IPS DF 6.9 (cell line): ENCODE data around the gene ZNF229.
"Not testable (repeated sequence)": the region's sequence is repeated elsewhere in the genome, so short reads cannot be mapped to it uniquely, and the experiment has no call there.

Experiments used
- DNase-seq: peaks from one replicate; pipeline ENCODE4 v3.0.0-alpha.2; 2013; ENCODE audit warnings: low read depth, low spot score
- H3K27ac ChIP-seq: one replicate; pipeline ENCODE4 v1.5.1; 2013; ENCODE audit warnings: low read length, control low read depth
- H3K27me3 ChIP-seq: 2 replicates; pipeline ENCODE4 v1.6.1; 2013; ENCODE audit warnings: mild to moderate bottlenecking, low read length; ENCODE audit not compliant: control insufficient read depth, insufficient read depth
- H3K36me3 ChIP-seq: 2 replicates; pipeline ENCODE4 v1.6.1; 2013; ENCODE audit warnings: low read length; ENCODE audit not compliant: control insufficient read depth, insufficient read depth
- H3K4me1 ChIP-seq: 2 replicates; pipeline ENCODE4 v1.6.1; 2013; ENCODE audit warnings: low read length; ENCODE audit not compliant: control insufficient read depth, insufficient read depth
- H3K4me3 ChIP-seq: 2 replicates; pipeline ENCODE4 v1.5.1; 2013; ENCODE audit warnings: mild to moderate bottlenecking, low read length
- H3K9me3 ChIP-seq: 2 replicates; pipeline ENCODE4 v1.6.1; 2013; ENCODE audit warnings: low read length, inconsistent platforms; ENCODE audit not compliant: control insufficient read depth, insufficient read depth
- WGBS: extraction: QIAGEN DNeasy Blood & Tissue Kit; methylation state at CpG from one replicate; pipeline ENCODE4 v1.1.7; 2013; ENCODE audit warnings: mixed read lengths, missing lambda C conversion rate; ENCODE audit not compliant: insufficient read length, insufficient coverage; 5-methylcytosine and 5-hydroxymethylcytosine counted together

Gene ZNF229

DNA sequence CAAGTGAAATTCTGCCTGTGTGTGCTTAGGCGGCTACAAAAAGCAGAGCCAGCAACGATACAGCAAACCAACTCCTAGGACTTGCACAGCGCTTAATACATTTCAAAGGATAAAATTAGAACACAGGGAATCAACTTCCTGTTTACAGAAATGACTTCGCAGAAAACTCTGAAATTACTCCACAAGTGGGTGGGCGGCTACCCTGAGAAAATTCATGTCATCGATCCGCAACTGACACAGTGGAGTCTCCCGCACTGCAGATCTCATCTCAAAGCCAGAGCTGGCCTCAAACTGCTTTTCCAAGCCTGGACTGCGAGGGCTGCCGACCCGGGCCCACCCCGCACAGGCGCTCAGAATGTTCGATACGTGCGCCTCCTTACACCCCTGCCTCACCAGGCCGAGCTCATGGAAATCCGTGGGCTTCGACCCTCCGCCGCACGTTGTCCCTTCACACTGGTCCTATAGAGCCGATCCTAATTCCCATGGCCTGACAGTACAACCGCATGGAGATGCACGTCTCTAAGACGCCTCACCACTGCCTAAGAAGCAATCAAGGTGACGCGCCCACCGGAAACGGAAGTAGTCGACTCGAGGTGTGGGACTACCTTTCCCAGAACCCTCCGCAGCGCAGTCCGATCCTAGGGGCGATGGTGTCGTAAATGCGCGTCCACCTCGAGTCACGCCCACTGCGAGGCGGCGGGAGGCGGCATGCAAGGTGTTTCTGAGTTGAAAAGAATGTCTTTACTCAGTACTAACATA, at the start of gene ZNF229:
Gene ZNF229, minus strand, starts transcription at position 557 of the 759 bp plus-strand sequence. CDS start 5,625 bp downstream, outside the sequence.
- Histone ChIP-seq H3K27ac (no peak within 1 kb of the TSS), H3K36me3 (no peaks in the 10 kb centered on the region), H3K4me1 (no peaks in the 10 kb centered on the region), H3K27me3 (no peaks in the 10 kb centered on the region), H3K9me3 (peaks cover 5% of the 10 kb centered on the region), H3K4me3 (peak within 1 kb of the TSS; percentile 56; the same call in 1 of the 2 replicates)
- DNase-seq = peak; percentile 70
- WGBS = no CpG with 5 or more reads among the region's 45 CpGs

DNA sequence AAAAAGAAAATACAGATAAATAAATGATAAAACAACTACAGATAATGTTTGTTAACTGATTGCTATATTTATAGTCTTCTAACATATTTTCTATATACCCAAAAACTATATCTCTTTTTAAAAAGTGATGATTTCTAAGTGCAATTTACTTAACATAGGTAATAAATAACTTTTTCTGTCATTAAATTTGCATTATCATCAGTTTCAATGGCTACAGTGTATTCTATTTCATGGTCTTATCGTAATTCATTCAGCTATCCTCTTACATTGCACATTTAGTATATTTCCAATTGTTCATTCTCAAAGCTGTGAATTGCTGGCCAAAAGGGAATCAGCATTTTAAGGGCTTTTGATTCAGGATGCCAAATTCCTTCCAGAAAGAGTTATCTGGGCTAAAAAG, 48.4 kb upstream of the ZNF229 start:
- Histone ChIP-seq H3K27me3 (no peaks in the 10 kb centered on the region; the same call in 1 of the 2 replicates), H3K36me3 (peaks cover 23% of the 10 kb centered on the region), H3K4me1 (peaks cover 1% of the 10 kb centered on the region; the same call in 1 of the 2 replicates), H3K9me3 (peaks cover 1% of the 10 kb centered on the region), H3K27ac (no peak overlapping the region), H3K4me3 (no peak overlapping the region)
- DNase-seq = no peak
- no CpG with 5 or more reads among the region's 1 CpG for WGBS

DNA sequence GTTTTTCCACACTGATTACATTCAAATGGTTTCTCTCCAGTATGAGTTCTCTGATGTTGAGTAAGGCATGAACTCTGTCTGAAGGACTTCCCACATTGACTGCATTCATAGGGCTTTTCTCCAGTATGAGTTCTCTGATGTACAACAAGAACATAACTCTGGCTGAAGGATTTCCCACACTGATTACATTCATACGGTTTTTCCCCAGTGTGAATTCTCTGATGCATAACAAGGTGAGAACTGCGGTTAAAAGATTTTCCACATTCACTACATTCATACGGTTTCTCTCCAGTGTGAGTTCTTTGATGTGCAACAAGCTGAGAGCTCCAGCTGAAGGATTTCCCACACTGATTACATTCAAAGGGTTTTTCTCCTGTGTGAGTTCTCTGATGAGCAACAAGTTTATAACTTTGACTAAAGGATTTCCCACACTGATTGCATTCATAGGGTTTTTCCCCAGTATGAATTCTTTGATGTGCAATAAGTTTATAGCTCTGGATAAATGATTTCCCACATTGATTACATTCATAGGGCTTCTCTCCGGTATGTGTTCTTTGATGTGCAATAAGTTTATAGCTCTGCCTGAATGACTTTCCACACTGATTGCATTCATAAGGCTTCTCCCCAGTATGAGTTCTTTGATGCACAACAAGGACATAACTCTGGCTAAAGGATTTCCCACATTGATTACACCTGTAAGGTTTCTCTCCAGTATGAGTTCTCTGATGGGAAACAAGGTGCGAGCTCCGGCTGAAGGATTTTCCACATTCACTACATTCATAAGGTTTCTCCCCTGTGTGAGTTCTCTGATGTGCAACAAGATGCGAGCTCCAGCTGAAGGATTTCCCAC, 28.5 kb upstream of the ZNF229 start:
- WGBS = no CpG with 5 or more reads among the region's 7 CpGs
- H3K36me3 ChIP-seq = peaks cover 30% of the 10 kb centered on the region; the same call in 1 of the 2 replicates
- H3K4me1 ChIP-seq = no peaks in the 10 kb centered on the region
- no peak for DNase-seq
- no peak overlapping the region for H3K4me3 ChIP-seq
- peaks cover 43% of the 10 kb centered on the region for H3K9me3 ChIP-seq
- H3K27me3 ChIP-seq = no peaks in the 10 kb centered on the region
- no peak overlapping the region for H3K27ac ChIP-seq

DNA sequence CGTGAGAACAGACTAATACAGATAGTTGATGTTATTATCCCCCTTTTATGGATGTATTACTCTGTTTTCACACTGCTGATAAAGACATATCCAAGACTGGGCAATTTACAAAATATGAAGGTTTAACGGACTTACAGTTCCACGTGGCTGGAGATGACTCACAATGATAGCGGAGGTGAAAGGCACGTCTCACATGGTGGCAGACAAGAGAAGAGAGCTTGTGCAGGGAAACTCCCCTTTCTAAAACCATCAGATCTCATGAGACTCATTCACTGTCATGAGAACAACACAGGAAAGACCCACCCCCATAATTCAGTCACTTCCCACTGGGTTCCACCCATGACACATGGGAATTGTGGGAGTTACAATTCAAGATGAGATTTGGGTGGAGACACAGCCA, 20.5 kb upstream of the ZNF229 start:
- not testable (repeated sequence) for H3K9me3 ChIP-seq, H3K36me3 ChIP-seq, DNase-seq, H3K4me1 ChIP-seq, H3K4me3 ChIP-seq, H3K27ac ChIP-seq, H3K27me3 ChIP-seq
- no CpG with 5 or more reads among the region's 5 CpGs for WGBS

DNA sequence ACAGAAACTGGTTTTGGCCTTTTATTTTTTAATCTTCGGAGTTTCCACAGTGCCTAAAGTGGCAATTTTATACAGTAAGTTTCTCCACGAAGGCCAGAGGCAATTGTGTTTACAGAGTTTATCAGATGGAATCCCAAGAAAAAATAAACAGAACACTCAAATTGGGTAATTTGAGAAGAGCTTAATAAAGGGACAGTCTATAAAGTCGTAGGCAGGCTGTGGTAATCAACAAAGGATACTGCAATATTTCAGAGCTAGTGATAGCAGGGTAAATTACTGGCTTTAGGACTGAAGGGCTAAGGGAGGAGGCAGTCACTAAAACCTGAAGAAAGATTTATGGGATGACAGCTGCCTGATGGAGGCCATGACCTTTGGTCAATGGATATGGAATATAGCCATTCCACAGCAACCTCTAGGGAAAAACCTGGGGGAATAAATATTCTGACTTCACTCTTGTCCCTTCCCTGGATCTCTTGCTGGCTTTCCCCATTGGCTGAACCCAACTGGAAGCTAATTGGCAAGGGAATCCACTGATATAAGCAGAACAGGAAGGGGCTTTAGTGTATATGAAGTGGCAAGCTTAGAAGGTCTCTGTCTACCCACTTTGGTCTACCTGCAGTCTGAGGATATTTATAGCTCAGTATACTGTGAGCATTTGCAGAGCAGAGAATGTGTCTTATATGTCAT, 14.5 kb upstream of the ZNF229 start:
- H3K36me3 ChIP-seq, DNase-seq, H3K27me3 ChIP-seq, H3K4me1 ChIP-seq, H3K27ac ChIP-seq, H3K9me3 ChIP-seq, H3K4me3 ChIP-seq: not testable (repeated sequence)
- no CpG with 5 or more reads among the region's 3 CpGs for WGBS

DNA sequence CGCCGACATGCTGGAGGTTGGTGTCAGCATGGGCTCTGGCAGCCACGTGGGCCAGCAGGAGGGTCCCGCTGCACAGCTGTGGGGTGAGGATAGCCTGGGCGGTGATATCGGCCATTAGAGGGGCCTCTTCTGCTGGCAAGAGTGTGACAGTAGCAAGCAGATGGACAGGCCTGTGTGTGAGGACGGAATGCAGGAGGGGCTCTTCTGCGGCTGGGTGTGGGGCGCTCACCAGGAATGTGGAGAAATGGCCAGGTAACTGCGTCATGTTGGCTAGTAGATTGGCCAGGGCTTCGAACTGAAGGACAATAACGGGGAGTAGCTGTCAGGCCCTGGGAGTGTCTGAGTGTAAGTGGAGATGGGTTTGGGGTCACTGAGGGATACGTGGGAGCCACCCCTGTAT, 7.7 kb upstream of the ZNF229 start:
- DNase-seq, H3K27ac ChIP-seq, H3K4me3 ChIP-seq, H3K9me3 ChIP-seq, H3K4me1 ChIP-seq, H3K36me3 ChIP-seq, H3K27me3 ChIP-seq: not testable (repeated sequence)
- no CpG with 5 or more reads among the region's 13 CpGs for WGBS

DNA sequence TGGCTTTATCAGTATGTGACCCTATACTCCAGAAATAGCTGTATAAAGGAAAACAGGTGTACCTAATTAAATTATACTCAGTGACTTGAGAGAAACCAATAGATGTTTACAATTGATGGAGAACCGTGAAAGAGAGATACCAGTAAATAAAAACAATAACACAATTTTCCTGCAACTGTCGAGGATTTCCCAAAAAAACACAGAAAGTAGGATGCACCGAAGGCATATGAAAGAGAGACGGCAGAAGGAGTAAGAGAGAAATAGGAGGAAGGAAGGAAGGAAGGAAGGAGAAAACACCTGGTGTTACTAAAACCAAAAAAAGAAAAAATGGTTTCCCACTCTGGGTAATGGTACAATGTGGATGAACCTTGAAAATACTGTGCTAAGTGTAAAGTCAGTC, 6.8 kb upstream of the ZNF229 start:
- no peak overlapping the region for H3K27ac ChIP-seq
- peaks cover 3% of the 10 kb centered on the region for H3K9me3 ChIP-seq
- H3K27me3 ChIP-seq = no peaks in the 10 kb centered on the region
- no peak overlapping the region for H3K4me3 ChIP-seq
- no peaks in the 10 kb centered on the region for H3K36me3 ChIP-seq
- no peak for DNase-seq
- WGBS = no CpG with 5 or more reads among the region's 4 CpGs
- no peaks in the 10 kb centered on the region for H3K4me1 ChIP-seq

DNA sequence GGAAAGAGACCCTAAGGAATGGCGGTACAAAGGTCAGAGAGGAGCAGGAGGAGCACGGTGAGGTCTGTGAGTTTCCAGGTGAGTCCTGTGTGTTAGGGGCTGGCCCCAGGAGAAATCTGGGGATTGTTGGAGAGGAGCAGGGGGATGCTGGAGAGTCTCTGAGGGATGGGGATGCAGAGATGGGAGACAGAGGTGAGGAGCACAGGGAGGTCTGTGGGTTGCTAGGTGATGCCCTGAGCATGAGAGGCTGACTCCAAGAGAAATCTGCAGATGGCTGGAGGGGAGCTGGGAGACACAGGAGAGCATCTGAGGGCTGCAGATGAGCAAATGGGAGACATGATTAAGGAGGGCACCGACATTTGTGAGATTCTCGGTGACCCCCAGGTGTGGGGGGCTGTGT, 4.1 kb upstream of the ZNF229 start:
- peaks cover 3% of the 10 kb centered on the region for H3K9me3 ChIP-seq
- H3K27me3 ChIP-seq = no peaks in the 10 kb centered on the region

DNA sequence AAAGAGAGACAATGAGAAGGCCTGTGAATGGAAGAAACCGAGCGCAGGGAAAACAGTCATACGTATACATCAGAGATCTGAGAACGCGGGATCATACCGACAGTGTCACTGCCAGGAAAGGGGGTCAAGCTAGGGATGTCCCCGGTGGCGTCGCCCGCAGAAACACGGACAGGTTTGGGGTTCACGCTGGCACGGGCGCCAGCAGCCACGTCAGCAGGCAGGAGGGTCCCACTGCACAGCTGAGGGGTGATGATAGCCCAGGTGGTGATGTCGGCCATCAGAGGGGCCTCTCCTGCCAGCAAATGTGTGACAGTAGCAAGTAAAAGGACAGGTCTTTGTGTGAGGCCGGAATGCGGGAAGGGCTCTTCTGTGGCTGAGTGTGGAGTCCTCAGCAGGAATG, 3.4 kb upstream of the ZNF229 start:
- Histone ChIP-seq H3K36me3 (no peaks in the 10 kb centered on the region), H3K4me1 (no peaks in the 10 kb centered on the region), H3K4me3 (no peak overlapping the region), H3K27ac (no peak overlapping the region), H3K27me3 (no peaks in the 10 kb centered on the region), H3K9me3 (peaks cover 3% of the 10 kb centered on the region)
- WGBS = no CpG with 5 or more reads among the region's 18 CpGs
- DNase-seq = no peak

More for the DNA sequence above, 4.1 kb upstream of the ZNF229 start:
- Histone ChIP-seq H3K27ac (no peak overlapping the region), H3K4me1 (no peaks in the 10 kb centered on the region), H3K4me3 (no peak overlapping the region), H3K36me3 (no peaks in the 10 kb centered on the region)
- WGBS = no CpG with 5 or more reads among the region's 4 CpGs
- DNase-seq = no peak

DNA sequence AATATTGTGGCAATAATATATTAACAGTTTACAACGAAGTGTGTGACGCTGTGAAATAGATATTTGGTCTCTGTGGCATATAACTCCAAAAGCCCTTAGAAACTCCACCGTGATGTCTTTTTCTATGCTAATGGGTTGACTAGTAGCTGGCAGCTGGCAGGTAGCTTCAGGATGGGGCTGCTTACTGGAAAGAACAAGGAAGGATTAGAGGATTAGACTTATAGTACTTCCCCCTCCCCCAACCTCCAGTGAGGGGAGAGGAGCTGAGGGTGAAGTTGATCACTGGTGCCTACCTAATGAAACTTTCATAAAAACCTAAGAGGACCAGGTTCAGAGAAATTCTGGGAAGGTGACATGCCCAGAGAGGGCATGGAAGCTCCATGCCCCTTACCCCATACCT, 9.8 kb downstream of the ZNF229 start:
- no CpG with 5 or more reads among the region's 3 CpGs for WGBS
- no peaks in the 10 kb centered on the region for H3K36me3 ChIP-seq
- no peak overlapping the region for H3K27ac ChIP-seq
- H3K4me1 ChIP-seq = no peaks in the 10 kb centered on the region
- H3K27me3 ChIP-seq = no peaks in the 10 kb centered on the region
- no peak for DNase-seq
- no peak overlapping the region for H3K4me3 ChIP-seq
- H3K9me3 ChIP-seq = peaks cover 3% of the 10 kb centered on the region; the same call in 1 of the 2 replicates
